Measurements from ENCODE around the gene ZBTB12.

GRCh38 chr6:31859923-31860322 is 42.0 kb downstream of the ZBTB12 start:
- TF ChIP-seq CTCF (IDR thresholded peaks at IDR 0.05), result no peak
- TF ChIP-seq ZFX (IDR thresholded peaks at IDR 0.05; ENCODE audit: borderline replicate concordance), result no peak
